NCI-H2029 (cell line): ENCODE data around the gene NR2F1-AS1.

Experiments
- DNase-seq: peaks from one replicate; lab custom pipeline; 2025; lab: John Stamatoyannopoulos, UW

The NR2F1-AS1 gene

DNA sequence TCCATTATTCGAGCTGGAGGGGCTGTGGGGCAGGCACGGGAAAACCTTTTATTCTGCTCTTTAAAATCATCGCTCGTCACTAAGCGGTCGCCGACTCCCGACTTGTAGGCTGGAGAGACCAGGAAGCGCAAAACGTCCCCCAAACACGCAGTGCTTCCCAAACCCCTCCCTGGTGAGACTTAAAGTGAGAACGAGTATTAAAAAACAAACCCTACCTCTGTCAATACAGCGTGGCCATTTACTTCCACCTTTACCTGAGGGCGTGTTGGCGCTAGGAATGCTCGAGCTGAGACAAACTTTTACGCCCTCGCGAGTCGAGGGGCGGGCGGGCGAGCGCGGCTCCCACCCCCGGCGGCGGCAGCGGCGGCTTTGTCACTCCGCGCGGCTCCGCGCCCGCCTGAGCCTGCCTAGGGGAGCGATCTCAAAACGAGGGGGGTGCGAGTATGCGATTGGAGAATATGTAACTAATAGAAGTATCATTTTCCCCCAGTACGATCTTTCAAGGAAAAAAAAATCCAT lies at the start of gene NR2F1-AS1:
Gene NR2F1-AS1 (minus strand): TSS at position 293 of the 519 bp plus-strand sequence.
- DNase-seq: no peak

- no peak for DNase-seq
Observed at GRCh38 chr5:93626801-93627200, 45.8 kb upstream of the NR2F1-AS1 start.

GRCh38 chr5:93623153-93623552 lies 42.1 kb upstream of the NR2F1-AS1 start:
- no peak for DNase-seq

DNA sequence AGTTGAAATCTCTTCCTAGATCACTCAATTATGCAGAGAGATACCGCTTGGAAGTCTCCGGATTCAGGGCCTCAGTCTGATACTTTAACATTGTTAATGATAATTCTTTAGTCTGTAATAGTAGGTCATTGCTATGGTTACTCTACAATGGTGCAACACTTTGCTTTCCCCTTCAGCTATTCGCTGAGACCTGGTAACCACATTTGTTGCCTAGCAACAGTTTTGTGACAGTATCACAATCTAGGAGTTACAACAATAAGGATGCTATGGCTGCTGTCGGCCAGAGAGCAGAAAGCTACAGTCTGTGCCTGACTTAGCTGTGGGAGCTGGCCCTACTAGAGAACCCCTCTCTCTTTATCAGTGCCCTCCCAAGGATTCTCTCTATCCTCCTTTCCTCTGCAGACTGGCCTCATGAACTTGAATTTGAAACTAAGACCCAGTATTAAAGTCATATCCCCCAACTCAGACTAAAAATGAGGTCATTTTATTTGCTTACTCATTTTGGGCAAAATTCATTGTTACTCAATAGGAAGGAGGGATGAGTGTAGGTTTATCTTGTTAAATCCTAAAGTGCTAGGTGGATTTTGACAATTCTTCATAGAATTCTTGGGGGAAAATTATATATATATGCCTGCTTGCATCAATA lies 41.3 kb upstream of the NR2F1-AS1 start:
- DNase-seq: peak; percentile 82

DNA sequence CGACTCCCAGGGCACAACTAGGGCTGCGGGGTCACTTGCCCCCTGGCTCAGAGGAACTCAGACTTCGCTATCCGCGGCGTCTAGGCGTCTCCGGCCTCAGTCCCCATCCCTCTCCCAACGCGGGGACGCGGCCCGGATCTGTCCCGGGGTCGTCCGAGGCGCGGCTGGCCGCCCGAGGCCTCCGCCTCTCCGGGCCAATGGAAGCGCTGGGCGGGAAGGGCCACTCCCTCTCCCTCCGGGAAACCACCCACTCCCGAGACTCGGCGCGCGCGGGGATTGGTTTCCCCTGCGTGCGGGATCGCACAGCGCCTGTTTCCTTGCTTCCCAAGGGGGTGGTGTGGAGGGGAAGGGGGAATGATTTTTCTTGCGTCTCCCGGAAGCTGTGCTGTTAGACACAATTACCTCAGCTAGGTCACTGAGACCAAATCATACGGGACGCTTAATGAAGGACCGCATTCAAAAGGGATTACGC lies 40.3 kb upstream of the NR2F1-AS1 start:
- DNase-seq: peak; percentile 82

DNA sequence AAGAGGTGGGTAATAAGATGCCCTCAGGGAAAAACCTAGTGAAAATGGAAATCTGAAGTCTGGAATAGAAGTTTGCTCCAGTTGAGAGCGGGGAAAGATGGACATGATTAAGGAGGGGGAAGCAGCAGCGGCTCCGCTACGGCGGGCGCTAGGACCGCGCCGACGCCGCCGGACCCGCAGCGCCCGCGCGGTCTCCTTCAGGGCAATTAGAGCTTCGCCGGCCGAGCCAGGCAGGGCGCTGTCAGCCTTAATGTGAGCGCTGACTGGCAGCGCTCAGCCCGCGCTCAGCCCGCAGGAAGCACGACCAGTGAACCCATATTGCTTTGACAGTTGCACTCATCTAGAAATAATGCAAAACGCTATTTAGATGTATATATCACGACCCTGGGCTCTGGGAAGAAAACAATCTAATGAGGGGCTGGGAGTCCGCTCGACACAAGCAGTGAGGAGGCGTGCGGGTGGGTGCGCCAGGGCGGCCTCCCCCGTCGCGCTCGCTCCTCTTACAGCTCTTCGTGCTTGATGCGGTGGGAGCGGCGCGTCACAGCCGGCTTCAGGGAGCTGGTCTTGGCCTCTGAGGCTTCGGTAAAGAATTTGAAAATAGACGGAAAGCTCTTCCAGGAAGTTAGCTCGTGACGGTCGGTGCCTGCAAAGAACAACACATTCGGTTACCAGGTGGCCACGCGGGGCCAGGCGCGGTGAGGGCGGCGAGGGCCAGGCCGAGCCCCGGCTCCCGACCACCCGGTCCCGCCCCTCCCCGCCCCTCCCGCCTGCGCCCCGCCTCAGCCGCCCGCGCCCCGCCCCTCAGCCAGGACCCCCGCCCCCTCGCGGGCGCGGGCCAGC lies 39.7 kb upstream of the NR2F1-AS1 start:
- DNase-seq: peak; percentile 76

DNA sequence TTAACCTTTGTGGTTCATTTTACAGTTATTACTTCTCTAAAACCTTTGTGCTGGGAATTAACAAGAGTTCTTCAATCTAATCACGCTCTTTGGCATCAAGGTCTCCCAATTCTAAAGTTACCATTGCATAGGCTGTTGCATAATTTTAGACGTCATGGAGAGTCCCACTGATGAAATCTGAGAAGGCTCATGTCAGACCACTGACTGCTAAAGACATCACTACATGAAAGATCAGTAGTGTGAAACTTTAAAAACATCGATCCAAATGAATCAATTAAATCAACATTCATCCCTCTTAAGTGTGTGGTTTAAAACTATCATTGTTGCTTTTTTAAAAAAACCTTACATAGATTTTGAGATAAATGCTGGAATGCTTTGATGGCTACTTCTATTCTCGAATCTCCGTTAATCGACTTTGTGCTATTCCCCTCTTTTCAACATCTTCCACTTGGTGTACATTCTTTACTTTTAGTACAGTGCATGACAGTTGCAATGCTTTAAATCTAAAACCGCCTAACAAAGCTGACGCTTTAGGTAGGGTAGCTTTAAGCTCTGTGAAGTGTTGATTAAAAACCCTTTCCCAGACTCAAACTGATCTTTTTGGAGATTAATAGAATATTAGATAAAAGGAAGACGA lies 35.6 kb upstream of the NR2F1-AS1 start:
- no peak for DNase-seq

GRCh38 chr5:93612855-93613243 lies 31.8 kb upstream of the NR2F1-AS1 start:
- DNase-seq: no peak

- DNase-seq: peak; percentile 3
Observed at GRCh38 chr5:93611976-93612854, 31.2 kb upstream of the NR2F1-AS1 start.

DNA sequence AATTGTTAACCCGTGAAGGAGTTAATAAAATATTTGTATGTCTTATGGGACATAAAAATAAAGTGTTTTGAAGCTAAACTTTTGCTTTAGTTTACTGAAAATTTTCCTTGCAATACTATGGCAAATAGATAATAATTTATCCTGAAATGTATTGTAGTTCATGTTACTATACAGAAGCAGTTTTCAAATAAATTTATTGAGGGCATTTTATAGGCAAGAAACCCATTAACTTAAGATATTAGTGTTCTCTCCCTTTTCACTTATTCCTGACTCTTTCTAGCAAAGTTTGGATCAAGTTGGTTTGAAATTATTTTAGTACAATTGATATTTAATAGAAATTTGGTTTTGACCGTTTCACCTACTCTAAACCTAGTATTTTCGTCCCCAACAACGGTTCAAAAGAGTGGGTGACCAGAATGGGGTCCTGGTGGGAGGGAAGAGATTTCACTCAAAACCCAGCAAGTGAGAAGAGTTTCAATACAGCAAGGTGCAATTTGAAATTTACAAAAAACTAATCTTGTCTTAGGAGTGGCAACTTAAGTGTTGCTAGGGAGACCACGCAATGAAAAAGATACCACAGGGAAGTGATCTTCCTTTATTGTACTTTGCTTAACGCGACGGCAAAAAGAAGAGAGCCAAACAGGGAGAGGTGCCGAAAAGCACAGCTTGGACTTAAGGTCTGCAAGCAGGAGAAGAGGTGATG lies 30.4 kb upstream of the NR2F1-AS1 start:
- DNase-seq: no peak

DNA sequence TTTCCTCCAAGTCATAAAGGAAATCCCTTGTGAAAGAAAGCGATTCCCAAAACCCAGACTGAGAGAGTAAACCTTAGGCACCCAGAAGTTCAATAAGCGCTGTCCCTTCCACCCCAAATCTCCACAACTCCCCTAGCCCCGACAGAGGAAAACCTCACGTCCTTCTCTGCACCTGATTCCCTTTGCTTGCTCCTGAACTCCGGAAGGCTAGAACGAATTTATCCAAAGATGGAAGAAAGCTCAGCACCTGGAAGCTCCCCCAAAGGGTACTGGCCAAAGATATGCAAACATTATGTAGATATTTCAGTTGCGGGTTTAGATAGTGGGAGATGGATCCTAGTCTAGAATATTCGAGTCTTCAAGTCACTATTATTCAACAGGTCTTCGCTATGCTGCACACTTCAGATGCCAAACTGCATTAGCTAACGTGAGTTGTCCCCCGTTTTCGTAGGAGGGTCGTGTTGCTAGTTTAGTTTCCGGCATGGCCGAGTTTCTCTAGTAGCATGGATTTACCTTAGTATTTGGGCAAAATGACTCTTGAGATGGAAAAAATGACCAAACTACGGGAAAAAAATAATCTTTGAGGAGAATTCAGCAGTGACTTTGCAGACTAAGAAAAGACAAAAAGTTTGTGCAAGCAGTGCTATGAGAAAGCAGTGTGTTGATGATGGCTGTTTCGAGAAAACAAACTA lies 29.7 kb upstream of the NR2F1-AS1 start:
- no peak for DNase-seq

DNA sequence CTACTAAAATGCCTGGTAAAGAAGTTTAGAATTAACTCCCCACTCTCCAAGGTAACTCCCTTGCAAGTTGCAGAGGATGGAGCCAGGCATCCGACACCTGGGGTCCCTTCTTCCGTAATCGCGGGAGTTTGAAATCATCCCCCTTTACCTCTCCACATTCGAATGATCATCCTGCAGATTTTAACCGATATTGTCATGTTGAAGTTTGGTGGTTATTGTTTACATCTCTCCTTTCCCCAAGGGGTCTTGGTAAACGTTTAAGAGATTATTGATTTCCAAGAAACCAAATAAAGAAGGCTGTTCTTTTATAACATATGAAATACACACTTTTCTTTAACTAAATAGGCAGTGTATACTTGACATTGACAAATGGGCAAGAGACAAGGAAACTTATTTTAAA lies 28.7 kb upstream of the NR2F1-AS1 start:
- DNase-seq: no peak

DNA sequence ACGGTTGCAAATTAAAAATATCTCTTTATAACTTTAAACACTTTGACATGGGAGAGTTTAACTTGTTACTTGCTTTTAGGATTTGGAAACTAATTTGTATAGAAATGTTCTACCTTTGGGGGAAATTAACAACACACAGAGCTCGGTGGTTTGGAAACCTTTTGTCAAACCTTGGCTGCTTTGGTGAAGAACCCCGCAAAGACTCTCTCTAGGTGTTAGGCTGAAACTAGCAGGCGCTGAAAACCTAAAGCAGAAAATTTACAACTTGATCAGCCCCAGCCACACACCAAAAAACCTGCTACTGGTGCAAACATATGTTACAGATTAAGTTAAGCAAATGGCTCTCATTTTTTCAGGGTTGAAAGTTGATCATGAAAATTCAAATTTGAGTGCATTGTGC lies 27.8 kb upstream of the NR2F1-AS1 start:
- DNase-seq: no peak

- peak; percentile 1 for DNase-seq
Observed at GRCh38 chr5:93607367-93608258, 26.6 kb upstream of the NR2F1-AS1 start.

GRCh38 chr5:93606382-93606752 lies 25.3 kb upstream of the NR2F1-AS1 start:
- no peak for DNase-seq

DNA sequence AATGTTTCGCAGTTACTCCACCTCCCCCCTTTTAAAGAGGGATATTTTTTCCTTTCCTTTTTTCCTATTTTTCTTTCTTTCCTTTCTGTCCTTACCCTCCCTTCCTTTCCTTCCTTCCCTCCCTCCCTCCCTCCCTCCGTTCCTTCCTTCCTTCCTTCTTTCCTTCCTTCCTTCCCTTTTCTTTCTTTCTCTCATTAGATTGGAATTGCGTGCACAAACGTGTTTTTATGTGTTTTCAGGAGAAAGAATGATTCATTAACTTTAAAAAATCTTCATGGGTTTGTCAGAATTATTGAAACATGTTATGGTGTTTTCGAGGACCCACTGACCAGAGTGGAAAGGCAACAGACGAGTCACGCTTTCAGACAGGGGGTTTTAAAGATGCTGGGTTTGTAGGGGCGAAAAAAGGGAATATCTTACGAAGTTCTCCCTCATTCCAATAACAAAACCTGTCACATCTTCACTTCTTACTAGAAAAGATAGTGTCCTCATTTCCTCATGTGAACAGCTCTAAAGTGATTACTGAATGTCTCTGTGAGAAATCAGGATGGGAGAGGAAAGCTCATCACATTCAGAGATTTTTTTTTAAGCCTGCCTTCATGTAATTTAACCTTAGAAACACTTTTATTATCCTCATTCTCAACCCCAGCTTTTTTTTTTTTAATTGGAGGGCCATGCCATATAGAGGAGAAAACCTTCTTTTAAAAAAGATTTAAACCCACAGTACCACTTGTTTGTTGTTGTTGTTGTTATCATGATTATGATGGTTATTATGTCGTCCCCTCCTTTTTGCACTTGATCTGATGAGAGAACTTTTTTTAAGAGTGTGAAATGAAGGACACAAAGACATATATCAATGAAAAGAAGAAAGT lies 23.9 kb upstream of the NR2F1-AS1 start:
- no peak for DNase-seq

DNA sequence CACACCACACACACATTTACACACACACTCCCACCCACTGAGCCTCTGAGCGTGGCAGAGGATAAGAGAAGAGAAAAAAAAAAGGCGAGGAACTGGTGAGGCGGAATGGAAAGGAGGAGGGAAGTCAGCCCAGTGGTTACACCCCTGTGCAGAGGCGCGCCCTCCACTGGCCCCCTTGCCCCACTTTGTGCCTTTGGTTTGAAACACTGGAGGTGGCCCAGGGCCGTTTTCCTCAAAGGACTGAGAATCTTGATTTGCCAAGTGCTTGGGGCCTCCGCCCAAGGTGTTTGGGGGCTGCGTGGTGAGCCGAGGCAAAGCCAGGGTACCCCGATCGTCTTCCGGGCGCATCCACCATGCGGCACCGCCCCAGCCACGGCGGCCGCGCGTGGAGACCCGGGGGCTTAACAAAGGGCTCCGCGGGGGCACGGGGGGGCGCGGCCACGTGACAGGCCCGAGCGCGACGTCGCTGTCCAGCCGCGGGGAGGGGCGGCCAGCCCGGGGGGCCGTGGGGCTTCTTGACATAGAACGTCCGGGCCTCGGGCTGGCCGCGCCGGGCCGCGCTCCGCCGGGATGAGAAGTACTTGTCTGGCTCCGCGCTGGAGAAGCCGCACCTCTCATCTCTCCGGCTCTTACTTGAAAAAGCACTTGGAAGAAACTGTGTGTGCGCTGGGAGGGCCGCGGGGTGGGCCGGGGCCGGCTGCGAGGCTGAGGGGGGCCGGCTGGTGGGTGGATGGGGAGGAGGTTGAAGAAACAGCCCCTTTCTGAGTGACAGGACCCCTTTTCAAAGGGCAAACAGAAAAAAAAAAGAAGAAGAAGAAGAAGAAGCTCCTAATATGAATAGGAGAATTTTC lies 23.0 kb upstream of the NR2F1-AS1 start:
- no peak for DNase-seq
